ENCODE measurements around the gene RPS6KA5.

The RPS6KA5 gene

DNA sequence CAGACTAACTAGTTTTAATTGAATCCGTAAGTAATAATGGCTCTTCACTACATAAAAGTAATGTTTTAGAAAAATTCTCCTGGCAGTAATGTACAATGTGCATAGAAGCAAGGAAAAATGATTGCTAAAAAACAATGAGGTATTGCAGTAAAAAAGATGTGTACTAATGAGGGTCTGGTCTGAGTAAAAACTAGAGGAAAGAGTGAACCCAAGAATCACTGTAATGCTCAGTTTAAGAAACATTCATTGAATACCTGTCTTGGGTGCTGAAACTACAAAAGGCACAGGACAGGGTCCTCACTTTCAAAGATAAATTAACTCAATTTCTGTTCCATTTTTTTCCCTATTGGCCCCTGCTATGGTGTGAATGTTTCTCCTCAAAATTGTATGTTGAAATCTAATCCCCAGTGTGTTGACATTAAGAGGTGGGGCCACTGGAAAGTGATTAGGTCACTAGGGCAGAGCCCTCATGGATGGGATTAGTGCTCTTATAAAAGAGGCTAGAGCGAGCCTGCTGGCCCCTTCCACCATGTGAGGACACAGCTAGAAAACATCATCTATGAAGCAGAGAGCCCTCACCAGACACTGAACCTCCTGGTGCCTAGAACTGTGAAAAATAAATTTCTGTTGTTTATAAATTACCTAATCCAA lies 51.6 kb downstream of the RPS6KA5 start:
- Histone ChIP-seq H4K20me1 (ENCODE audit: insufficient read depth, low read length) (no peaks in the 10 kb centered on the region), H3K9me3 (ENCODE audit: insufficient read depth, low read length, severe bottlenecking) (no peaks in the 10 kb centered on the region), H3K27me3 (ENCODE audit: insufficient read depth, low read length, poor library complexity) (no peaks in the 10 kb centered on the region), H3K4me2 (ENCODE audit: insufficient read depth, low read length) (no peak overlapping the region), H3K27ac (ENCODE audit: low read length) (no peak overlapping the region), H3K9ac (ENCODE audit: low read depth, low read length) (no peak overlapping the region), H2AFZ (ENCODE audit: low read depth, low read length) (no peak overlapping the region), H3K4me1 (ENCODE audit: insufficient read depth, low read length) (no peaks in the 10 kb centered on the region), H3K4me3 (ENCODE audit: low read depth in 1 of 2, low read length in 2 of 2) (no peak overlapping the region), H3K36me3 (ENCODE audit: insufficient read depth, low read length) (no peaks in the 10 kb centered on the region), H3K79me2 (ENCODE audit: insufficient read depth, low read length) (no peaks in the 10 kb centered on the region)
- ATAC-seq (ENCODE audit: insufficient read depth, low read depth) (no peak), DNase-seq (no peak)
- TF ChIP-seq EZH2 (IDR thresholded peaks at IDR 0.05; ENCODE audit: borderline replicate concordance, low read depth, low read length, severe bottlenecking), result no peak
- TF ChIP-seq, protein P1, sequence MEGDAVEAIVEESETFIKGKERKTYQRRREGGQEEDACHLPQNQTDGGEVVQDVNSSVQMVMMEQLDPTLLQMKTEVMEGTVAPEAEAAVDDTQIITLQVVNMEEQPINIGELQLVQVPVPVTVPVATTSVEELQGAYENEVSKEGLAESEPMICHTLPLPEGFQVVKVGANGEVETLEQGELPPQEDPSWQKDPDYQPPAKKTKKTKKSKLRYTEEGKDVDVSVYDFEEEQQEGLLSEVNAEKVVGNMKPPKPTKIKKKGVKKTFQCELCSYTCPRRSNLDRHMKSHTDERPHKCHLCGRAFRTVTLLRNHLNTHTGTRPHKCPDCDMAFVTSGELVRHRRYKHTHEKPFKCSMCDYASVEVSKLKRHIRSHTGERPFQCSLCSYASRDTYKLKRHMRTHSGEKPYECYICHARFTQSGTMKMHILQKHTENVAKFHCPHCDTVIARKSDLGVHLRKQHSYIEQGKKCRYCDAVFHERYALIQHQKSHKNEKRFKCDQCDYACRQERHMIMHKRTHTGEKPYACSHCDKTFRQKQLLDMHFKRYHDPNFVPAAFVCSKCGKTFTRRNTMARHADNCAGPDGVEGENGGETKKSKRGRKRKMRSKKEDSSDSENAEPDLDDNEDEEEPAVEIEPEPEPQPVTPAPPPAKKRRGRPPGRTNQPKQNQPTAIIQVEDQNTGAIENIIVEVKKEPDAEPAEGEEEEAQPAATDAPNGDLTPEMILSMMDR (IDR thresholded peaks at IDR 0.05; ENCODE audit: borderline replicate concordance, extremely low read depth, low read length, poor library complexity, severe bottlenecking), result no peak

- Histone ChIP-seq H3K4me3 (ENCODE audit: low read depth in 1 of 2, low read length in 2 of 2) (no peak overlapping the region), H3K27ac (ENCODE audit: low read length) (no peak overlapping the region), H4K20me1 (ENCODE audit: insufficient read depth, low read length) (no peaks in the 10 kb centered on the region), H3K4me1 (ENCODE audit: insufficient read depth, low read length) (no peaks in the 10 kb centered on the region), H3K9me3 (ENCODE audit: insufficient read depth, low read length, severe bottlenecking) (no peaks in the 10 kb centered on the region), H3K79me2 (ENCODE audit: insufficient read depth, low read length) (no peaks in the 10 kb centered on the region), H3K27me3 (ENCODE audit: insufficient read depth, low read length, poor library complexity) (no peaks in the 10 kb centered on the region), H3K4me2 (ENCODE audit: insufficient read depth, low read length) (no peak overlapping the region), H3K36me3 (ENCODE audit: insufficient read depth, low read length) (no peaks in the 10 kb centered on the region), H2AFZ (ENCODE audit: low read depth, low read length) (no peak overlapping the region), H3K9ac (ENCODE audit: low read depth, low read length) (no peak overlapping the region)
- ATAC-seq (ENCODE audit: insufficient read depth, low read depth), result no peak
- DNase-seq, result no peak
- TF ChIP-seq EZH2 (IDR thresholded peaks at IDR 0.05; ENCODE audit: borderline replicate concordance, low read depth, low read length, severe bottlenecking), result no peak
- TF ChIP-seq, protein P1 (IDR thresholded peaks at IDR 0.05; ENCODE audit: borderline replicate concordance, extremely low read depth, low read length, poor library complexity, severe bottlenecking), result no peak
Measured at GRCh38 chr14:91005716-91006115, 54.7 kb downstream of the RPS6KA5 start.

DNA sequence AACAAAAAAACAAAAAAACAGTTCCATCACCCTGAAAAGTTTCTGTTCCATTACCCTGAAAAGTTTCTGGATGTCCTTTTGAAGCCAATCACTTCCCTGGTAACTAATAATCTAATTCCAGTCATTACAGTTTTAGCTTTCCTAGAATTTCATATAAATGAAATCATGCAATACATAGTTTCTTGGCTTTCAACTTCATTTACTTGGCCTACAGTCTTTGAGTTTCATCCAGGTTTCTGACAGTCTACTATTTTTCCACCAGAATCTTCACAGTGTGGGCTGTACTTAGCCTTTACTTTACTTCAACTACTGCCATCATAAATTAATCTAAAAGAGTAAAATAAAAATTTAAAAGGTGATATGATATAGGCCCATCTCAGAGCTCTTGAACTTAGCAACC lies 55.5 kb downstream of the RPS6KA5 start:
- H3K9me3 ChIP-seq (ENCODE audit: insufficient read depth, low read length, severe bottlenecking), result no peaks in the 10 kb centered on the region
- no peak overlapping the region for H2AFZ ChIP-seq (ENCODE audit: low read depth, low read length)
- H3K4me1 ChIP-seq (ENCODE audit: insufficient read depth, low read length), result no peaks in the 10 kb centered on the region
- H4K20me1 ChIP-seq (ENCODE audit: insufficient read depth, low read length), result no peaks in the 10 kb centered on the region
- DNase-seq, result no peak
- no peak overlapping the region for H3K9ac ChIP-seq (ENCODE audit: low read depth, low read length)
- no peak overlapping the region for H3K27ac ChIP-seq (ENCODE audit: low read length)
- H3K4me3 ChIP-seq (ENCODE audit: low read depth in 1 of 2, low read length in 2 of 2), result no peak overlapping the region
- ATAC-seq (ENCODE audit: insufficient read depth, low read depth), result no peak
- no peak overlapping the region for H3K4me2 ChIP-seq (ENCODE audit: insufficient read depth, low read length)
- H3K36me3 ChIP-seq (ENCODE audit: insufficient read depth, low read length), result no peaks in the 10 kb centered on the region
- no peaks in the 10 kb centered on the region for H3K27me3 ChIP-seq (ENCODE audit: insufficient read depth, low read length, poor library complexity)
- H3K79me2 ChIP-seq (ENCODE audit: insufficient read depth, low read length), result no peaks in the 10 kb centered on the region
- no peak for TF ChIP-seq EZH2 (IDR thresholded peaks at IDR 0.05; ENCODE audit: borderline replicate concordance, low read depth, low read length, severe bottlenecking)
- TF ChIP-seq, protein P1 (IDR thresholded peaks at IDR 0.05; ENCODE audit: borderline replicate concordance, extremely low read depth, low read length, poor library complexity, severe bottlenecking), result no peak
